ENCODE data around the gene ENDOV. TPM values are rescaled to one million over a fixed set of nuclear protein-coding genes. Genes with fewer than 3 reads are reported as not detected.

ENDOV gene
- total RNA-seq, 2 donors from 2014 or later = 8.3 to 17.5 TPM

- Histone ChIP-seq H3K27me3 (peaks cover 0 to 9% of the 10 kb centered on the region in 2 donors), H3K36me3 (replicated peaks in 1 of 2; ENCODE audit: insufficient read depth in 1 of 2, low read depth in 2 of 2) (no peaks in the 10 kb centered on the region), H3K9me3 (no peaks in the 10 kb centered on the region), H3K4me3 (no peak overlapping the region), H3K27ac (no peak overlapping the region), H3K4me1 (no peaks in the 10 kb centered on the region)
- intact Hi-C loops (cut with DNase I) = no loop called here
- ATAC-seq (no peak), DNase-seq (no peak)
- TF ChIP-seq POLR2A (IDR thresholded peaks at IDR 0.05) = no peak
- no peak for TF ChIP-seq CTCF (IDR thresholded peaks at IDR 0.05)
- WGBS, 2 donors = 63 to 73% methylated on average over 16 to 19 of the region's 20 CpGs
Observed at GRCh38 chr17:80465327-80465974, 50.5 kb downstream of the ENDOV start.

DNA sequence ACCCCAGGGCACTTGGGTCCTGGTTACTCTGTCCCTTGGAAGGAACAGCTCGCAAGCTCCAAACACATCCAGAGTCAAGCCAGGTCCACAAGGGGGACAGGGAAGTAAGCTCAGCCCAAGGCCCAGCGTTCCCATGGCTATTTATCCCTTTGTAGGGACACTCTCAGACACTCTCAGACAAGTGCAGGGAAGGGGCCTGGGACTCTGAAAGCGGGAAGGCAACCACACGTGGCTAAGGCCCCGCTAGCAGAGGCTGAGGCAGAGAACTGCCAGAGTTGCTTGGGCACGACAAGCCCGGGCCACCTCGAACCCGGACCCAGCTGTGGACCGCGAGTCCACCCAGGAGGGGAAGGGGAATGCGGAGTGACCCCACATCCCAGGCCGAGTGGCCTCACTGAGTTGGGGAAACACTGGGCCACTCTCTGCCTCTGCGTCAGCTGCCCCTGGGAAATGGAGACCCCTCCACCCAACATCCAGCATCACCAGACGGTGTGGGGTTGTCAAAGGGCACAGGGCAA lies 51.3 kb downstream of the ENDOV start:
- intact Hi-C loops (cut with DNase I) = no loop called here
- H3K4me1 ChIP-seq = no peaks in the 10 kb centered on the region
- H3K36me3 ChIP-seq (replicated peaks in 1 of 2; ENCODE audit: insufficient read depth in 1 of 2, low read depth in 2 of 2) = no peaks in the 10 kb centered on the region
- H3K27me3 ChIP-seq = peaks cover 0 to 9% of the 10 kb centered on the region in 2 donors
- 51 to 73% methylated on average over 3 to 14 of the region's 15 CpGs for WGBS, 2 donors
- TF ChIP-seq POLR2A (IDR thresholded peaks at IDR 0.05) (no peak), CTCF (IDR thresholded peaks at IDR 0.05) (no peak)
- no peak overlapping the region for H3K4me3 ChIP-seq
- no peak overlapping the region for H3K27ac ChIP-seq
- no peaks in the 10 kb centered on the region for H3K9me3 ChIP-seq
- DNase-seq = no peak
- no peak for ATAC-seq

DNA sequence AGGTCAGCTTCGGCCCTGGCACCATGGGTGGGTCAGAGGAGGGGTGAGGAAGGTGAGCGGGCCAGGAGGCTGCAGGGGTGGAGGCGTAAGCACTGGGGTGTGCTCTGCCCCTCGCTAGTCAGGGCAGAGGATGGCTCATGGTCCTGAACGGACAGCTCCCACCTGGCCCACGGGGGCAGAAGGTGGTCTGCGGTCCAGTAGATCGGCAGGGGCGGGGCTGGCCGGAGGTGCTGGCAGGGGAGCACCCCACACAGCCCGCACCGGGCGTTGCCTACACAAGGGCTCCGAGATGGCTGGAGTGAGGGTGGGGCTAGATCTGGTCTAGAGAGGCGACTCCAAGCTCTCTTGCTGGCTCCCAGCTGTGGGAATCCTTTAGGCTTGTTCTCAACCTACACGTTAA lies 53.3 kb downstream of the ENDOV start:
- intact Hi-C loops (cut with DNase I) = no loop called here
- WGBS, 2 donors = 15 to 28% methylated on average over 4 to 16 of the region's 16 CpGs
- TF ChIP-seq CTCF (IDR thresholded peaks at IDR 0.05) (no peak), POLR2A (IDR thresholded peaks at IDR 0.05) (no peak)
- Histone ChIP-seq H3K27ac (no peak overlapping the region), H3K27me3 (peaks cover 0 to 9% of the 10 kb centered on the region in 2 donors), H3K36me3 (replicated peaks in 1 of 2; ENCODE audit: insufficient read depth in 1 of 2, low read depth in 2 of 2) (no peaks in the 10 kb centered on the region), H3K4me1 (no peaks in the 10 kb centered on the region), H3K9me3 (no peaks in the 10 kb centered on the region), H3K4me3 (no peak overlapping the region)
- DNase-seq (no peak), ATAC-seq (no peak)

GRCh38 chr17:80468781-80469493 lies 54.0 kb downstream of the ENDOV start:
- intact Hi-C loops (cut with DNase I) = no loop called here
- Histone ChIP-seq H3K9me3 (no peaks in the 10 kb centered on the region), H3K4me3 (no peak overlapping the region), H3K36me3 (replicated peaks in 1 of 2; ENCODE audit: insufficient read depth in 1 of 2, low read depth in 2 of 2) (no peaks in the 10 kb centered on the region), H3K27me3 (peaks cover 0 to 9% of the 10 kb centered on the region in 2 donors), H3K27ac (no peak overlapping the region), H3K4me1 (no peaks in the 10 kb centered on the region)
- ATAC-seq = no peak
- DNase-seq = no peak
- no peak for TF ChIP-seq CTCF (IDR thresholded peaks at IDR 0.05)
- no peak for TF ChIP-seq POLR2A (IDR thresholded peaks at IDR 0.05)
- 64 to 65% methylated on average over 27 to 28 of the region's 28 CpGs for WGBS, 2 donors

Measured in body of pancreas (tissue), 4 donors.